ENCODE data around the gene ARPC5L.

The ARPC5L gene

DNA sequence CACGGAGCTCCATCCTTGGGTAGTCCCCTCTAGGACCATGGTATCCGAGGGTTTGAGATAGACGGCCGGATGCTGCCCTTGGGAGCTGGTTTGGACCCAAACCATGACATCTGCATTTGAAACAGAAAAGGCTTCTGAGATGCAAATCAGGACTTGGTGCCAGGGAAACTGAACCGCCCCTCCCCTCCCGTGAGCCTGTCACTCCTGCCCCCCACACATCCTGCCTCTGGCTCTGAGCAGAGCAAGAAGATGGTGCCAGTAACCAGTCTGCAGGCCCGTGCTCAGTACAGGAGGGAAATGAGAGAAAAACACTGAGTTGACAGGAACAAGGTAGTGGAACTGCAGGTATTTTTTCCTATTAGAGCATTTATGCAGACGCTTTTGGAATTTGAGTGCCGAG, 18.6 kb downstream of the ARPC5L start:
- DNase-seq (ENCODE audit: low read depth, low spot score): no peak
- ChIA-PET POLR2A (no interaction called here), CTCF (interaction anchor here (0.8 to 1.8 kb wide), 5 partner anchors 11 to 47 kb away, joined by 3 to 6 read pairs (median 3); partner anchors contain the start of gene ARPC5L)
- H3K4me3 ChIP-seq (ENCODE audit: low read depth, low read length): no peak overlapping the region
- TF ChIP-seq, protein P1, sequence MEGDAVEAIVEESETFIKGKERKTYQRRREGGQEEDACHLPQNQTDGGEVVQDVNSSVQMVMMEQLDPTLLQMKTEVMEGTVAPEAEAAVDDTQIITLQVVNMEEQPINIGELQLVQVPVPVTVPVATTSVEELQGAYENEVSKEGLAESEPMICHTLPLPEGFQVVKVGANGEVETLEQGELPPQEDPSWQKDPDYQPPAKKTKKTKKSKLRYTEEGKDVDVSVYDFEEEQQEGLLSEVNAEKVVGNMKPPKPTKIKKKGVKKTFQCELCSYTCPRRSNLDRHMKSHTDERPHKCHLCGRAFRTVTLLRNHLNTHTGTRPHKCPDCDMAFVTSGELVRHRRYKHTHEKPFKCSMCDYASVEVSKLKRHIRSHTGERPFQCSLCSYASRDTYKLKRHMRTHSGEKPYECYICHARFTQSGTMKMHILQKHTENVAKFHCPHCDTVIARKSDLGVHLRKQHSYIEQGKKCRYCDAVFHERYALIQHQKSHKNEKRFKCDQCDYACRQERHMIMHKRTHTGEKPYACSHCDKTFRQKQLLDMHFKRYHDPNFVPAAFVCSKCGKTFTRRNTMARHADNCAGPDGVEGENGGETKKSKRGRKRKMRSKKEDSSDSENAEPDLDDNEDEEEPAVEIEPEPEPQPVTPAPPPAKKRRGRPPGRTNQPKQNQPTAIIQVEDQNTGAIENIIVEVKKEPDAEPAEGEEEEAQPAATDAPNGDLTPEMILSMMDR (IDR thresholded peaks at IDR 0.05; ENCODE audit: insufficient read depth, low read length, missing control alignments): no peak

DNA sequence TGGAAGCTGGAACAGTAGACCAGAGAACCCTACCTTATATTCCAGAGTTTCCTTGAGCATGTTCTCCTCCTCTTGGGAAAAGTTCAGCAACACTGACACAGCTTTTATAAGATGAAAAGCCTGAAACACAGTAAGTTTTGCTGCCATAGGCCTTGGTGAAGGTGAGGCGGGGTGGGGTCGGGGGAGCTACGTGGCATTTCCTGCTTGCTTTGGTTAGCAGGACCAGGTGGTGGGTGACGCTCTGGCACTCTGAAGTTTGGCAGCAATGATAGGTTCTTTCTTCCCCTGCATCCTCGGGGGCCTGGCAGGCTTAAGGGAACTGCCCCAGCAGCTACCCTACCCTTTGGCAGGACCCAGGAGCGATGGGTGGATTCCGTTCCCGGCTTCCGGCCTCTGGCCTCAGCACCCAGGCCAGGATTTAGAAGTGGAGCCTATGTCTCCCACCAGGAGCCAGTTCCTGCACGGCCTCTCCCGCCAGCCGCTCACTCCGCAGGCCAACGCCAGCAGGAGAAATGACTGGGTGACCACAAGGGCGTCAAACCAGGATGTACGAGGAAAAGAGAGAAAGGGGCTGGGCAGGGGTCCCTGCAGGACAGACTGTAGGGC, 19.3 kb downstream of the ARPC5L start:
- POLR2A ChIA-PET: no interaction called here
- CTCF ChIA-PET: interaction anchor here (1.2 to 1.8 kb wide), 3 partner anchors 10 to 48 kb away, joined by 3 to 6 read pairs (median 3); no protein-coding TSS in a partner anchor
- DNase-seq (ENCODE audit: low read depth, low spot score): no peak

DNA sequence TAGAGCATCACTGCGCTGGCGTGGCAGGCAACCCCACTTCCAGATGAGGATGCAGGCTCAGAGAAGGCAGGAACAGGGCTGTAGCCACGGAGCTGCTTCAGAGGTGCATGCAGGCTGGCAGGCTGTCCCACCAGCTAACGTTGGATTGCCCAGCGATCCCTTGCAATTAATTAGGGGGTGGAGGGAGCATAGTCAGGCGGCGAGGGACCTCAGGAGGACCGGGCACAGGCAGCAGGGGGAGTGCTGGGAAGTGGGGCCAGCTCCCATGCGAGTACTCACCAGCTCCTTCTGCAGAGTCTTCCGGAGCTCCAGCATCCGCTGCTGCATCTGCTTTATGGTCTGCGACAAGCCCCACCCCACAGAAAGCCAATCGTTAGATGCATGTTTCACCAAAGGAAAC, 20.3 kb downstream of the ARPC5L start:
- ChIA-PET POLR2A (no interaction called here), CTCF (interaction anchor here (1.5 to 3.2 kb wide), 3 partner anchors 11 to 109 kb away, joined by 3 to 21 read pairs (median 4); no protein-coding TSS in a partner anchor)
- H3K4me3 ChIP-seq (ENCODE audit: low read depth, low read length): no peak overlapping the region
- TF ChIP-seq, protein P1 (IDR thresholded peaks at IDR 0.05; ENCODE audit: insufficient read depth, low read length, missing control alignments): no peak
- no peak for DNase-seq (ENCODE audit: low read depth, low spot score)

More for the DNA sequence above, 19.3 kb downstream of the ARPC5L start:
- TF ChIP-seq, protein P1 (IDR thresholded peaks at IDR 0.05; ENCODE audit: insufficient read depth, low read length, missing control alignments): no peak
- H3K4me3 ChIP-seq (ENCODE audit: low read depth, low read length): no peak overlapping the region

- no peak for DNase-seq (ENCODE audit: low read depth, low spot score)
- TF ChIP-seq, protein P1 (IDR thresholded peaks at IDR 0.05; ENCODE audit: insufficient read depth, low read length, missing control alignments): no peak
- CTCF ChIA-PET: interaction anchor here (1.0 to 3.2 kb wide), 4 partner anchors 9 to 112 kb away, joined by 3 to 21 read pairs (median 4); partner anchors contain the start of gene WDR38
- H3K4me3 ChIP-seq (ENCODE audit: low read depth, low read length): no peak overlapping the region
- POLR2A ChIA-PET: no interaction called here
Observed at GRCh38 chr9:124884376-124884775, 22.4 kb downstream of the ARPC5L start.

DNA sequence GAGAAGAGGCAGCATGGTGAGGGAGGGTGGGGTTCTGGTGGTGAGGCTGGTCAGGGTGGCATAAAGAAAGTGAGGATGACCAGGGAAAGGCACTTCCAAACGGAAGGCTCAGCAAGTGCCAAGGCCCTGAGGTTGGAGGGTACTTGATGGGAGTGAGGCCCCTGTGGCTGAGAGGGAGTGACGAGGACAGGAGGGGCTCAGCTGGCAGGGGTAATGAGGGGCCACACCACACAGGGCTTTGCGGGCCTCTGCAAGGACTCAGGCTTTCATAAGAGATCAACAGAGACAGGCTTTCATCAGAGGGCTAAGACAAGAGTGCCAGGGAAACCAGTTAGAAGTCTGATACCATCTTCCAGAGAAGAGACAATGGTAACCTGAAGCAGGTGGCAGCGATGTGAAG, 23.6 kb downstream of the ARPC5L start:
- POLR2A ChIA-PET: no interaction called here

GRCh38 chr9:124886461-124886860, 24.5 kb downstream of the ARPC5L start:
- no peak overlapping the region for H3K4me3 ChIP-seq (ENCODE audit: low read depth, low read length)
- DNase-seq (ENCODE audit: low read depth, low spot score): no peak
- TF ChIP-seq, protein P1 (IDR thresholded peaks at IDR 0.05; ENCODE audit: insufficient read depth, low read length, missing control alignments): no peak
- ChIA-PET CTCF (interaction anchor here (0.6 to 1.3 kb wide), 2 partner anchors 8 to 10 kb away, joined by 3 to 6 read pairs; no protein-coding TSS in a partner anchor), POLR2A (no interaction called here)

More for the DNA sequence above, 23.6 kb downstream of the ARPC5L start:
- no peak overlapping the region for H3K4me3 ChIP-seq (ENCODE audit: low read depth, low read length)
- CTCF ChIA-PET: interaction anchor here (1.3 kb wide), 1 partner anchor 9 kb away, joined by 6 read pairs; no protein-coding TSS in a partner anchor
- no peak for DNase-seq (ENCODE audit: low read depth, low spot score)
- TF ChIP-seq, protein P1 (IDR thresholded peaks at IDR 0.05; ENCODE audit: insufficient read depth, low read length, missing control alignments): no peak
